HG02763 (cell line): ENCODE measurements around the gene SOCS3.

Experiments
- ATAC-seq: cut with Tn5 transposase; IDR thresholded peaks from one replicate; pipeline ENCODE4 v1.9.1; 2021; ENCODE audit warnings: mild to moderate bottlenecking, moderate library complexity; ENCODE audit not compliant: unreplicated experiment

SOCS3 gene

GRCh38 chr17:78368854-78369495, 9.1 kb upstream of the SOCS3 start:
- ATAC-seq, result no peak

DNA sequence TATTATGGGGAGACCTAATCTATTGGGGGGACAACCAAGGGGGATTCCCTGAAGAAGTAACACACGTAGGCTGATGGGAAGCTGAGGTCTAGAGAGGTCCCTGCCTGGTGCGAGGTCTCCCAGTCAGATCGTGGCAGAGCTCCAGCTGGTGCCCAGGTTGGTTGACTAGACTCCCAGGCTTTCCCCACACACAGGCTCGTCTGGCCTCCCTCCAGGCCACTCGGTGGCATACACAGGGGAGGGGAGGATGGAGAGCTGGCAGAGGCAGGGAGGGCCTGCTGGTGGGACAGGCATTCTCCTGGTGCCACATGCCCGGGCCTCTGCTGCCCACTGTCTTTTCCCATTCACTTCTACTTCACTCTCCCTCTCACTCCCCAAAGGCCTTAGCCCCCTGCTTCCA, 8.5 kb upstream of the SOCS3 start:
- no peak for ATAC-seq

DNA sequence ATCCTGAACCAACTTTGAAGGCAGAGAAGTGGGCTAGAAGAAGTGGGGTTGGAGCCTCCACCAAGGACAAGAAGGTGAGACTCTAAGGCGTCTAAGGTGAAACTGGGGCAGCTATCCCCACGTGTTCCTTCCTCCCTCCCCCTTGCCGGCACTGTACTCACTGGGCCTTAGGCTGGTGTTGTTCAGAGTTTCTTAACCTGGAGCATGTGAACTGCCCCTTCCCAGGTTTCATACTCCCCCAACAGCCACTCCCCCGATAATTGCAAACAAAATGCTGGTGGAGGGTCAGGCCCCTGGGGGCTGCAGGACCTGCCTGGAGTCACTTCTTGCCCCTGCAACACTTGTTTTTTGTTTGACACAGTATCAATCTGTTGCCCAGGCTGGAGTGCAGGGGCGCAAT, 7.3 kb upstream of the SOCS3 start:
- ATAC-seq, result no peak

- no peak for ATAC-seq
These were observed 6.4 kb upstream of the SOCS3 start for GRCh38 chr17:78366109-78366848.

GRCh38 chr17:78365561-78366108, 5.8 kb upstream of the SOCS3 start:
- no peak for ATAC-seq

DNA sequence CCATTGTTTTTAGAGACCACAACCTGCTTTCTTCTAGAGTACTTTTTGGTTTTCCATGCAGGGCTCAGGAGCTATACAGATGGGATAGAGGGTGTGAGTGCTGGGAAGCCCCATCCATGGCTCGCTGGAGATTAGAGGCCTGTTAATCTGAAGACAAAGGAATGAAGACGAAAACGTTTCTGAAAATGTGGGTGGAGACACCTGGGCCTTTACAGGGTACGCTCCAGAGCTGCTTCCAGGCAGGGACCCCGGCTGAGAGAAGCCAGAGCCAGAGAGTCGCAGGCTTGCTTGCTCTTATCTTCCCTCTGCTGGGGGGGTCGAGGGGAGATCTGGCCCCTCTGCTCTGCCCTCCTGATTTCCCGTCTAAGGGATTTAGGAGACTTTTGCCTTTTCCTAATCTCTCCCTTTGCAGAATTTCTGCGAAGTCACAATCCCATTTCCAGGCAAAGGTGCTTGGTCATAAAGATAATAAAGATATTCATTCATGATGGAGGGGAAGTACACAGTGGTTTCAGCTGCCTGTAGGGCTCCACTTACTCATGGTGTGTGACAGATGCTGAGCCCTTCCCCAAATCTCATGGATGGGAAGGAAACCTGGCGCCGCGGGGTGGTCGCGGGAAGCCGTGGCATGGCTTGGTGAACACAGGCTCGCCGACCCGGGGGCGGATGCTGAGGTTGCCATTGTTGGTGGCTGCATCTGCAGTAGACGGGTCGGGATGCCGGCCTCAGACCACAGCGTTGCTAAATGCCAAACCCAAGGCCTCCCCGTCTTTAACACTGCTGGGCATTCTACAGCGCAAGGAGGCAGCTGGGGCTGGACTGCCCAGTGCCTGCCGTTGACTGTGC, 4.8 kb upstream of the SOCS3 start:
- ATAC-seq, result no peak

DNA sequence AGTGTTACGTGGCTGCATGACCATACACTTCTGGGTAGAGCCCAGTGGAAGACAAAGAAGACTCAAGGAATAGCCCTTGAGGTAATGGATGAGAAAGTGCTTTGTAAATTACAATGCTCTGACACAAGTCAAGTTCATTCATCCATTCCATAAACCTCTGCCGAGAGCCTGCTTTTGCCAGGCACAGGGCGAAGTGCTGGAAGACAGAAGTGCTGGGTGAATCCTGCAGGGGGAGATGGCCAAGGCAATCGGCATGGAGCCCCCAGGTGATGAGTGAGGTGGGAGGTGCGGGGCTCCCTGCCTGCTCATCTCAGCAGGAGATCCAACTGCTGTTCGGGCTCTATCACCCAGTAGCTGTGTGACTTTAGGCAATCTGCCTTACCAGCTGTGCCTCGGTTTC, 2.8 kb upstream of the SOCS3 start:
- ATAC-seq, result no peak

DNA sequence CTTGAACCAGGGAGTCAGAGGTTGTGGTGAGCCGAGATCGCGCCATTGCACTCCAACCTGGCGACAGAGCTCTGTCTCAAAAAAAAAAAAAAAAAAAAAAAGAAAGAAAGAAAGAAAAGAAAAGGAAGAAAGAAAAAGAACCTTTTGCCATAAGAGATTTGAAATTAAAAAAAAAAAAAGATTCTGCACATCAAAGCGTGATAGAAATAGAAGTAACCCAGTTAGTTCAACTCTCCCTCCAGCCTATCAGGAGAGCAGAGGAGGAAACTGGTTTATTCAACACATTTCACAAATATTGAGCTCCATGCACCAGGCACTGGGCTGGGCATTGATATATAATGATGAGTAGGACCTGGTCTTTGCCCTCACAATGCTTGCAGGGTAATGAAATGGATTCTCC, 2.4 kb upstream of the SOCS3 start:
- ATAC-seq, result no peak

GRCh38 chr17:78361225-78361701, 1.4 kb upstream of the SOCS3 start:
- ATAC-seq, result no peak

- ATAC-seq, result peak; percentile 23
These were observed 721 bp upstream of the SOCS3 start for GRCh38 chr17:78360371-78361224.

DNA sequence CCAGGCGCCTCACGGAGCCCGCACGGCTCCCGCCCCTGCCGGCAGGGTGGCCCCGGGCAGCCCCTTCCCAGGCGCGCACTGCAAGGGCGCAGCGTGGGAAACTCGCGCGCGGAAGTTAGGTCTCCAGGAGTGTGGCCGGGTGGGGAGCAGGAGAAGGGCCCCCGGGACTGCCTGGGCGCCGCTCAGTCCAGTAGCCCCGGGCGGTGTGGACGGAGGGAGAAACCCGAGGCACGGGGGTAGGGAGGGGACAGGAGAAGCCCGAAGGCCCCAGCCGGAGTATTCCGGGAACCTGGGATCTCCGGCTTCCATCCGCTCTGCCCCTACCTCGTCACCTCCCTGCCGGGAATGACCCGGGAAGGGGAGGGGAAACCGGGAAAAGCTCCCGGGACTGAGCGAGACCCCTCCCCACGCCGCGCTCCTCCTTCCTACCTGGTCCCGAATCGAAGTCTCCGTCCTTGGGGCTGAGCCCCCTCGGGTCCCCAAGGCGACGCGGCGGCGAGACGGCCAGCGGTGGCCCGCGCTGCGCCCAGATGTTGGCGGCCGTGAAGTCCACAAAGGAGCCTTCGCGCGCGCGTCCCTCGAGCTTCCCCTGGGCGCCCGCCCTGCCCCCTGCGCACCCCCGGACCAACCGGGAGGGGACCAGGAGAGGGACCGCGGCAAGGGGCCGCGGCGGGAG, 418 bp downstream of the SOCS3 start:
- ATAC-seq, result no peak

DNA sequence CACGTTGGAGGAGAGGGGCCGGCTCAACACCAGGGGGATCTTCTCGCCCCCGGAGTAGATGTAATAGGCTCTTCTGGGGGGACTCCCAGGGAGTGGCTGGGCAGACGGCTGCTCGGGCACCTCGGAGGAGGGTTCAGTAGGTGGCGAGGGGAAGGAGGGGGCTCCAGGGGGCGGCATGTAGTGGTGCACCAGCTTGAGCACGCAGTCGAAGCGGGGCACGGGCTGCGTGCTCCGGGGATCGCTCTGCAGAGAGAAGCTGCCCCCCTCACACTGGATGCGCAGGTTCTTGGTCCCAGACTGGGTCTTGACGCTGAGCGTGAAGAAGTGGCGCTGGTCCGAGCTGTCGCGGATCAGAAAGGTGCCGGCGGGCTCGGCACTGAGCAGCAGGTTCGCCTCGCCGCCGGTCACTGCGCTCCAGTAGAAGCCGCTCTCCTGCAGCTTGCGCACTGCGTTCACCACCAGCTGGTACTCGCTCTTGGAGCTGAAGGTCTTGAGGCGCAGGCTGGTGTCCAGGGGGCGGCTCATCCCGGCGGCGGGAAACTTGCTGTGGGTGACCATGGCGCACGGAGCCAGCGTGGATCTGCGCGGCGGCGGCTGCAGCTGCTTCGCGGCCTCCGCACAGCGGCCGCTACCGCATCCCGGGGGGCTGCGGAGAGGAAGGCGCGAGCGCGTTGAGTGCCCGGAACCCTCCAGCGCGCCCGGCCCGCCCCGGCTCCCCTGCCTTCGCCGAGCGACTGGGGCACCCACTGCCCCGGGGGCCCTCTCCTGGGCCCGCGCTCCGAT, 1.1 kb downstream of the SOCS3 start:
- ATAC-seq, result no peak

GRCh38 chr17:78357672-78358537, 2.0 kb downstream of the SOCS3 start:
- no peak for ATAC-seq

DNA sequence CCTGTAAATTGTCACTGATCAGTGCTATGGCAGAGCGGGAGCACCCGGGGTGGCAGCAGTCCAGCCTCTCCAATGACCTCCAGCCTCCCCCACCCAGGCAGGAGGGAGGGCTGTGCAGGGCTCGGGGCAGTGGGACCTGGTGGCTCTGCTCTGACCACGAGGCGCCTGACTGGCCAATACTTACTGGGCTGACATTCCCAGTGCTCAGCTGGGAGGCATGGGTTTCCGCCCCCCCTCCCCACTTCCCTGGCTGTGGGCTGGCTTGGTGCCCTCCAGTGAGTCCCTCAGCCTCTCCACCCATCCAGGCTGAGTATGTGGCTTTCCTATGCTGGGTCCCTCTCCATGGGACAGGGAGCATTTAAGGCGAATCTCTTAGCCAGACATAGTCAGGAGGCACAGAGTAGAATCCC, 2.7 kb downstream of the SOCS3 start:
- ATAC-seq, result no peak

DNA sequence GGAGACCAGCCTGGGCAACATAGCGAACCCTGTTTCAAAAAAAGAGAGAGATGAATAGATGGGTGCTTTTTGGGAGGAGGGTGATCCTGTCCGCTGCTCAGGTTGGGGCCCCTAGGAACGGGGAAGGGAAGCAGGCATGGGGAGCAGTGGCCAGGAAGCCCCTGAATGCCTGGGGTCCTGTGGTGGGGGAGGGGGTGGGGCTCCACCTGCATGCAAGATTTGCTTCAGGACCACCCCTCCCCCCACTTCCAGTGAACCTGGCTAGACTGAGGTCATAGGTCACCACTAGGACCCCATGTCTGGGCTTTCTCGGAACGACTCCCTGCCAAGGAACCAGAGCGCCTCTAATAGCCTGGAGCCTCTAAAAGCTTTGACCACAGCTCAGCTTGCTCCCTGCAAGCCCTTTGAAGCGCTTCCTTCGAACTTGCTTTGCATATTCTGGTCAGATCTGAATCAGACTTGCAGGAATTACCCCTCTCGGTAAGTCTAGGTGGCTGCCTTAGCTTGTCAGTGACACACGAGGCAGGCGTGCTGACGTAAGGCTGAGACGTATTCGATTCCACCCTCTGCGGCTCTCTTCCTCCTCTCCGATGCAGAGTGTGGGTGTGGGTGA, 3.7 kb downstream of the SOCS3 start:
- ATAC-seq, result peak; percentile 47

DNA sequence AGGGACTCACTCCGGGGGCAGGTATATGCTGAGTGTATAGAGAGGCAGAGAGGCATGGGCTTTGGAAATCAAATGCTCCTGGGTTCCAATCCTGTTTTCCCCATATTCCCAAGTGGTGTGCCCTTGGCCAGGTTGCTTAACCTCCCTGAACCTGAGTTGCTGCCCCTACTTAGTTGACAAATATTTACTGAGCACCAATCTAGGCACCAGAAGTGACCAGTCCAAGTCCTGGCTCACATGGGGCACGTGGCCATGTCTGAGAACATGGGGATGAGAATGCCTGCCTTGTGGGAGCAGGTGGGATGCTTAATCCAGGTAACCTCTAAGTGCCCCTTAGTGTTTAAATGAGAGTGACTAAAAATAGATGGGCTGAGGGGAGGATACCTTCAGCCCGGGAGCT, 4.2 kb downstream of the SOCS3 start:
- ATAC-seq, result no peak

- ATAC-seq, result no peak
These were observed 4.7 kb downstream of the SOCS3 start for GRCh38 chr17:78355045-78355641.
